ENCODE data around the gene KCNN4.

GRCh38 chr19:43797118-43797517 is 16.3 kb upstream of the KCNN4 start:
- TF ChIP-seq, protein P1, sequence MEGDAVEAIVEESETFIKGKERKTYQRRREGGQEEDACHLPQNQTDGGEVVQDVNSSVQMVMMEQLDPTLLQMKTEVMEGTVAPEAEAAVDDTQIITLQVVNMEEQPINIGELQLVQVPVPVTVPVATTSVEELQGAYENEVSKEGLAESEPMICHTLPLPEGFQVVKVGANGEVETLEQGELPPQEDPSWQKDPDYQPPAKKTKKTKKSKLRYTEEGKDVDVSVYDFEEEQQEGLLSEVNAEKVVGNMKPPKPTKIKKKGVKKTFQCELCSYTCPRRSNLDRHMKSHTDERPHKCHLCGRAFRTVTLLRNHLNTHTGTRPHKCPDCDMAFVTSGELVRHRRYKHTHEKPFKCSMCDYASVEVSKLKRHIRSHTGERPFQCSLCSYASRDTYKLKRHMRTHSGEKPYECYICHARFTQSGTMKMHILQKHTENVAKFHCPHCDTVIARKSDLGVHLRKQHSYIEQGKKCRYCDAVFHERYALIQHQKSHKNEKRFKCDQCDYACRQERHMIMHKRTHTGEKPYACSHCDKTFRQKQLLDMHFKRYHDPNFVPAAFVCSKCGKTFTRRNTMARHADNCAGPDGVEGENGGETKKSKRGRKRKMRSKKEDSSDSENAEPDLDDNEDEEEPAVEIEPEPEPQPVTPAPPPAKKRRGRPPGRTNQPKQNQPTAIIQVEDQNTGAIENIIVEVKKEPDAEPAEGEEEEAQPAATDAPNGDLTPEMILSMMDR (IDR thresholded peaks at IDR 0.05 in 8 of 11, conservative IDR thresholded peaks at IDR 0.05 in 3 of 11) = no peak
- TF ChIP-seq POLR2A (IDR thresholded peaks at IDR 0.05) = no peak
- no peak for TF ChIP-seq POLR2AphosphoS5 (IDR thresholded peaks at IDR 0.05)
